ENCODE results near the gene TRIM34.

DNA sequence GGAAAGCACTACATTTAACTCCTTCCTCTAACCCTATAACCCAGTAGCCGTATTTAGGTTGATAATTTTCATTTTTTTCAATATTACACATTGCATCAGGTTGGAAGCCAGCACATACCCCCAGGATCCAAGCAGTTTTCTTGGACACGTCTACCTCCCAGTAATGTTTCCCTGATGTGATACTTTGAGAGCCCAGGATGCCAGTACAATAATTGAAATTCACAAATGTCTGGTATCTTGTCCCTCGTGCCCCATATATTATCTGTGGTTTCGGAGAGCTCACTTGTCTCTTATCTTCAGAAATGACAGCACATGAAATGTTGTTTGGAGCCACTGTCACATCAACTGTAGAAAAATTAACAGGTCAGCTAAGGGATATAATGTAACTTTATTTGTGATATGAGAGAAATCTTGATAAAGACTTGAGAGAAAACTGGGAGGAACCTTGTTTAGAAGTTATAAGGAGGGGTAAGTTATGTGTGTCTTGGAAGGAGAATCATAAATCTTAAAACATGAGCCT lies 40.3 kb downstream of the TRIM34 start:
- TF ChIP-seq, protein P1, sequence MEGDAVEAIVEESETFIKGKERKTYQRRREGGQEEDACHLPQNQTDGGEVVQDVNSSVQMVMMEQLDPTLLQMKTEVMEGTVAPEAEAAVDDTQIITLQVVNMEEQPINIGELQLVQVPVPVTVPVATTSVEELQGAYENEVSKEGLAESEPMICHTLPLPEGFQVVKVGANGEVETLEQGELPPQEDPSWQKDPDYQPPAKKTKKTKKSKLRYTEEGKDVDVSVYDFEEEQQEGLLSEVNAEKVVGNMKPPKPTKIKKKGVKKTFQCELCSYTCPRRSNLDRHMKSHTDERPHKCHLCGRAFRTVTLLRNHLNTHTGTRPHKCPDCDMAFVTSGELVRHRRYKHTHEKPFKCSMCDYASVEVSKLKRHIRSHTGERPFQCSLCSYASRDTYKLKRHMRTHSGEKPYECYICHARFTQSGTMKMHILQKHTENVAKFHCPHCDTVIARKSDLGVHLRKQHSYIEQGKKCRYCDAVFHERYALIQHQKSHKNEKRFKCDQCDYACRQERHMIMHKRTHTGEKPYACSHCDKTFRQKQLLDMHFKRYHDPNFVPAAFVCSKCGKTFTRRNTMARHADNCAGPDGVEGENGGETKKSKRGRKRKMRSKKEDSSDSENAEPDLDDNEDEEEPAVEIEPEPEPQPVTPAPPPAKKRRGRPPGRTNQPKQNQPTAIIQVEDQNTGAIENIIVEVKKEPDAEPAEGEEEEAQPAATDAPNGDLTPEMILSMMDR (IDR thresholded peaks at IDR 0.05), result no peak
- TF ChIP-seq POLR2A (IDR thresholded peaks at IDR 0.05), result no peak

All from stomach (tissue), 4 donors.